Measurements from ENCODE around the gene AGAP3.

The AGAP3 gene

GRCh38 chr7:151116603-151117440, 30.5 kb downstream of the AGAP3 start:
- in situ Hi-C loops (cut with HindIII; ENCODE audit: low sequenced_read_pairs), result no loop called here
- DNase-seq (ENCODE audit: low read depth, low spot score), result no peak
- TF ChIP-seq, protein P1, sequence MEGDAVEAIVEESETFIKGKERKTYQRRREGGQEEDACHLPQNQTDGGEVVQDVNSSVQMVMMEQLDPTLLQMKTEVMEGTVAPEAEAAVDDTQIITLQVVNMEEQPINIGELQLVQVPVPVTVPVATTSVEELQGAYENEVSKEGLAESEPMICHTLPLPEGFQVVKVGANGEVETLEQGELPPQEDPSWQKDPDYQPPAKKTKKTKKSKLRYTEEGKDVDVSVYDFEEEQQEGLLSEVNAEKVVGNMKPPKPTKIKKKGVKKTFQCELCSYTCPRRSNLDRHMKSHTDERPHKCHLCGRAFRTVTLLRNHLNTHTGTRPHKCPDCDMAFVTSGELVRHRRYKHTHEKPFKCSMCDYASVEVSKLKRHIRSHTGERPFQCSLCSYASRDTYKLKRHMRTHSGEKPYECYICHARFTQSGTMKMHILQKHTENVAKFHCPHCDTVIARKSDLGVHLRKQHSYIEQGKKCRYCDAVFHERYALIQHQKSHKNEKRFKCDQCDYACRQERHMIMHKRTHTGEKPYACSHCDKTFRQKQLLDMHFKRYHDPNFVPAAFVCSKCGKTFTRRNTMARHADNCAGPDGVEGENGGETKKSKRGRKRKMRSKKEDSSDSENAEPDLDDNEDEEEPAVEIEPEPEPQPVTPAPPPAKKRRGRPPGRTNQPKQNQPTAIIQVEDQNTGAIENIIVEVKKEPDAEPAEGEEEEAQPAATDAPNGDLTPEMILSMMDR (IDR thresholded peaks at IDR 0.05; ENCODE audit: low read depth, low read length), result no peak
- H3K4me3 ChIP-seq (ENCODE audit: low read depth, low read length), result no peak overlapping the region

- TF ChIP-seq, protein P1 (IDR thresholded peaks at IDR 0.05; ENCODE audit: low read depth, low read length), result no peak
- no peak for DNase-seq (ENCODE audit: low read depth, low spot score)
- H3K4me3 ChIP-seq (ENCODE audit: low read depth, low read length), result no peak overlapping the region
- in situ Hi-C loops (cut with HindIII; ENCODE audit: low sequenced_read_pairs), result no loop called here
These were observed 31.3 kb downstream of the AGAP3 start for GRCh38 chr7:151117565-151117964.

- in situ Hi-C loops (cut with HindIII; ENCODE audit: low sequenced_read_pairs), result no loop called here
- TF ChIP-seq, protein P1 (IDR thresholded peaks at IDR 0.05; ENCODE audit: low read depth, low read length), result no peak
- no peak for DNase-seq (ENCODE audit: low read depth, low spot score)
- no peak overlapping the region for H3K4me3 ChIP-seq (ENCODE audit: low read depth, low read length)
These were observed 32.1 kb downstream of the AGAP3 start for GRCh38 chr7:151118108-151119054.

DNA sequence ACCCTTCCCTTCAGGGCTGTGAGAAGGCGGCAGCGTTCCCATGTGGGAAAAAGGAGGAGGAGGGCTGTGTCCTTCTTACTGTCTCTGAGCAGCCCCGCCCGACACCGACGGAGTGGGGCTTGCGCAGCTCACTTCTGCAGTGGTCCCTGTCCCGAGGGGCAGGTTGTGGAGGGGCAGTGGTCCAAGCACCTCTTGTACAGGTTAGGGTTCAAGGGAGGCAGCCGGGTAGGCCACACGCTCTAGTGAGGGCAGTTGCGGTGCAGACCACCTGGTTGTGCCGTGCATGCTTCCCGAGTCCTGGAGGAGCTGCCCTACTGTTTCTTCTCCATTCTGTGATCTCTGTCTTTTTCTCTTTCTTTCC, 32.8 kb downstream of the AGAP3 start:
- TF ChIP-seq, protein P1 (IDR thresholded peaks at IDR 0.05; ENCODE audit: low read depth, low read length), result no peak
- in situ Hi-C loops (cut with HindIII; ENCODE audit: low sequenced_read_pairs), result no loop called here
- H3K4me3 ChIP-seq (ENCODE audit: low read depth, low read length), result no peak overlapping the region
- no peak for DNase-seq (ENCODE audit: low read depth, low spot score)

DNA sequence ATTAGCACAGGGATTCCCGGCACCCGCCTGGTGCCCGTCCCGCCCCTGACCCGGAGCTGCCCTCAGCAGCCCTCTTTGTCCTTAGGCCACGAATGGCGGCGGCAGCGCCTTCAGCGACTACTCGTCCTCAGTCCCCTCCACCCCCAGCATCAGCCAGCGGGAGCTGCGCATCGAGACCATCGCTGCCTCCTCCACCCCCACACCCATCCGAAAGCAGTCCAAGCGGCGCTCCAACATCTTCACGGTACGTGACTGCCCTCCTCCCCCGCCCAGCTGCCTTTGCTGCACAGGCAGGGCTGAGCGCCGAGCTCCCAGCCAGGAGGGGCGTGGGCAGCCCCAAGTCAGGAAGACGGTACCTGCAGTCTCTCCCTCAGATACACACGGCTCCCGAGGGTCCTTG, 33.6 kb downstream of the AGAP3 start:
- no peak overlapping the region for H3K4me3 ChIP-seq (ENCODE audit: low read depth, low read length)
- in situ Hi-C loops (cut with HindIII; ENCODE audit: low sequenced_read_pairs), result no loop called here
- no peak for DNase-seq (ENCODE audit: low read depth, low spot score)
- TF ChIP-seq, protein P1 (IDR thresholded peaks at IDR 0.05; ENCODE audit: low read depth, low read length), result no peak

- no peak for DNase-seq (ENCODE audit: low read depth, low spot score)
- TF ChIP-seq, protein P1 (IDR thresholded peaks at IDR 0.05; ENCODE audit: low read depth, low read length), result no peak
- in situ Hi-C loops (cut with HindIII; ENCODE audit: low sequenced_read_pairs), result no loop called here
- no peak overlapping the region for H3K4me3 ChIP-seq (ENCODE audit: low read depth, low read length)
These were observed 34.6 kb downstream of the AGAP3 start for GRCh38 chr7:151120896-151121295.
